ENCODE results near the gene TEKT5.

DNA sequence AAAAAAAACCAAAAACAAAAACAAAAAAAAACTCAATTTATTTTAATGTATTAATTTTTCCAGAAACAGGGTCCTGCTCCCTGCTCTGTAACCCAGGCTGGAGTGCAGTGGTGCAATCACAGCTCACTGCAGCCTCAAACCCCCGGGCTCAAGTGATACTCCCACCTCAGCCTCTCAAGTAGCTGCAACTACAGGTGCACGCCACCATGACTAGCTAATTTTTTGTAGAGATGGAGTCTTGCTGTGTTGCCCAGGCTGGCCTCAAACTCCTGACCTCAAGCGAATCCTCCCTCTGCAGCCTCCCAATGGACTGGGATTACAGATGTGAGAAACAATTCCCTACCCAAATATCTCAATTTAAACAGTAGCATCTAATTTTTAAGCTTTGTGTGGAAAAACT is 89.1 kb downstream of the TEKT5 start:
- TF ChIP-seq, protein P1, sequence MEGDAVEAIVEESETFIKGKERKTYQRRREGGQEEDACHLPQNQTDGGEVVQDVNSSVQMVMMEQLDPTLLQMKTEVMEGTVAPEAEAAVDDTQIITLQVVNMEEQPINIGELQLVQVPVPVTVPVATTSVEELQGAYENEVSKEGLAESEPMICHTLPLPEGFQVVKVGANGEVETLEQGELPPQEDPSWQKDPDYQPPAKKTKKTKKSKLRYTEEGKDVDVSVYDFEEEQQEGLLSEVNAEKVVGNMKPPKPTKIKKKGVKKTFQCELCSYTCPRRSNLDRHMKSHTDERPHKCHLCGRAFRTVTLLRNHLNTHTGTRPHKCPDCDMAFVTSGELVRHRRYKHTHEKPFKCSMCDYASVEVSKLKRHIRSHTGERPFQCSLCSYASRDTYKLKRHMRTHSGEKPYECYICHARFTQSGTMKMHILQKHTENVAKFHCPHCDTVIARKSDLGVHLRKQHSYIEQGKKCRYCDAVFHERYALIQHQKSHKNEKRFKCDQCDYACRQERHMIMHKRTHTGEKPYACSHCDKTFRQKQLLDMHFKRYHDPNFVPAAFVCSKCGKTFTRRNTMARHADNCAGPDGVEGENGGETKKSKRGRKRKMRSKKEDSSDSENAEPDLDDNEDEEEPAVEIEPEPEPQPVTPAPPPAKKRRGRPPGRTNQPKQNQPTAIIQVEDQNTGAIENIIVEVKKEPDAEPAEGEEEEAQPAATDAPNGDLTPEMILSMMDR (conservative IDR thresholded peaks at IDR 0.05 in 1 of 2, IDR thresholded peaks at IDR 0.05 in 1 of 2; ENCODE audit: low read depth in 1 of 2, low read length in 2 of 2): no peak
- no peak for TF ChIP-seq EZH2 (IDR thresholded peaks at IDR 0.05; ENCODE audit: low read length, missing control alignments)

Data from fibroblast of lung (primary cell).